H1 (cell line): Measurements from ENCODE around the gene GAGE12J. TPM values are rescaled to one million over a fixed set of nuclear protein-coding genes. Genes with fewer than 3 reads are reported as not detected.
"Not testable (repeated sequence)": the region's sequence is repeated elsewhere in the genome, so short reads cannot be mapped to it uniquely, and the experiment has no call there.

Experiments used
- CTCF ChIA-PET: fragments of 300-600 bp; sonication (Branson Sonifier 250); formaldehyde crosslinking; loops from one replicate; lab custom pipeline; 2021; ENCODE audit not compliant: partially characterized antibody; lab: Charles Lee
- POLR2A ChIA-PET: fragments of 300-600 bp; sonication (Branson Sonifier 250); formaldehyde crosslinking; loops from one replicate; lab custom pipeline; 2021; ENCODE audit warnings: inconsistent platforms; ENCODE audit not compliant: partially characterized antibody; lab: Charles Lee
- DNase-seq, 2 experiments: peaks; one replicate each; pipeline versions ENCODE4 v3.0.0 to v3.0.0-alpha.2; 2010 to 2022; ENCODE audit warnings: low spot score in 2 of 2, low read depth in 1 of 2, mixed read lengths in 1 of 2
- FAIRE-seq: peaks from 2 replicates; lab custom pipeline; 2011; peaks lifted over from hg19 to GRCh38; lab: Jason Lieb, UNC
- H2AFZ ChIP-seq: 2 replicates; pipeline ENCODE4 v1.8.1; 2012; ENCODE audit warnings: low read length, inconsistent platforms
- H2AK5ac ChIP-seq: 2 replicates; pipeline ENCODE4 v1.6.1; 2013; ENCODE audit warnings: low read depth, low read length
- H2BK120ac ChIP-seq: replicated peaks from 2 replicates; pipeline ENCODE3; 2013; ENCODE audit warnings: low read depth, low read length, inconsistent platforms
- H2BK12ac ChIP-seq: 2 replicates; pipeline ENCODE4 v1.6.1; 2013; ENCODE audit warnings: low read depth, low read length
- H2BK15ac ChIP-seq: 2 replicates; pipeline ENCODE4 v1.6.1; 2013; ENCODE audit warnings: low read length
- H2BK20ac ChIP-seq: 2 replicates; pipeline ENCODE4 v1.6.1; 2013; ENCODE audit warnings: low read length
- H2BK5ac ChIP-seq: 2 replicates; pipeline ENCODE4 v1.6.1; 2013; ENCODE audit warnings: low read depth, low read length
- H3K14ac ChIP-seq: 2 replicates; pipeline ENCODE4 v1.6.1; 2013; ENCODE audit warnings: inconsistent platforms; ENCODE audit not compliant: insufficient read length
- H3K18ac ChIP-seq: 2 replicates; pipeline ENCODE4 v1.6.1; 2013; ENCODE audit warnings: low read length; ENCODE audit errors: extremely low read depth
- H3K23ac ChIP-seq: 2 replicates; pipeline ENCODE4 v1.6.1; 2013; ENCODE audit warnings: inconsistent platforms; ENCODE audit not compliant: insufficient read length
- H3K23me2 ChIP-seq: 2 replicates; pipeline ENCODE4 v1.6.1; 2013; ENCODE audit warnings: low read depth, low read length
- H3K27ac ChIP-seq: 2 replicates; pipeline ENCODE4 v1.6.1; 2011; ENCODE audit warnings: low read depth, low read length, inconsistent platforms
- H3K27me3 ChIP-seq, 4 experiments: replicated peaks in 1 of 4; 1 replicate in 1 of 4; 2 replicates in 3 of 4; pipeline versions ENCODE4 v1.6.1 to v1.8.1; 2011 to 2013; ENCODE audit warnings: low read length in 3 of 4, mild to moderate bottlenecking in 3 of 4, inconsistent platforms in 2 of 4, mixed read lengths in 2 of 4, moderate library complexity in 1 of 4; ENCODE audit not compliant: control insufficient read depth in 3 of 4, insufficient read depth in 3 of 4; ENCODE audit errors: extremely low read depth in 1 of 4
- H3K36me3 ChIP-seq, 4 experiments: 2 replicates each; pipeline versions ENCODE4 v1.6.1 to v1.8.1; 2011 to 2013; ENCODE audit warnings: mild to moderate bottlenecking in 4 of 4, low read length in 3 of 4, moderate library complexity in 2 of 4, control low read depth in 1 of 4, inconsistent platforms in 1 of 4; ENCODE audit not compliant: insufficient read depth in 4 of 4, control insufficient read depth in 2 of 4
- H3K4ac ChIP-seq: replicated peaks from 2 replicates; pipeline ENCODE3; 2013; ENCODE audit warnings: low read length, low read depth, mixed read lengths, inconsistent platforms; ENCODE audit not compliant: insufficient read length
- H3K4me1 ChIP-seq, 4 experiments: replicated peaks in 1 of 4; 1 replicate in 1 of 4; 2 replicates in 3 of 4; pipeline versions ENCODE4 v1.6.1 to v1.8.1; 2011 to 2013; ENCODE audit warnings: low read length in 3 of 4, inconsistent platforms in 2 of 4, mixed read lengths in 1 of 4; ENCODE audit not compliant: insufficient read depth in 4 of 4, control insufficient read depth in 3 of 4
- H3K4me2 ChIP-seq, 2 experiments: 2 replicates each; pipeline versions ENCODE4 v1.6.1 to v1.8.1; 2011 to 2013; ENCODE audit warnings: low read depth in 2 of 2, low read length in 2 of 2, control low read depth in 1 of 2, inconsistent platforms in 1 of 2, mild to moderate bottlenecking in 1 of 2; ENCODE audit not compliant: insufficient read depth in 1 of 2
- H3K4me3 ChIP-seq, 4 experiments: fragments of 200-600, 300-600 bp in 1 of 4; sonication (generic), shearing (Covaris generic), sonication (Bioruptor Twin) in 1 of 4; 2 replicates each; pipeline versions ENCODE4 v1.5.1 to v1.8.1; 2011 to 2016; ENCODE audit warnings: low read length in 4 of 4, low read depth in 3 of 4, control low read depth in 2 of 4, inconsistent platforms in 2 of 4, mild to moderate bottlenecking in 2 of 4, mixed read lengths in 1 of 4, moderate library complexity in 1 of 4; ENCODE audit not compliant: insufficient read depth in 2 of 4; ENCODE audit errors: extremely low read depth in 1 of 4
- H3K56ac ChIP-seq: replicated peaks from 2 replicates; pipeline ENCODE3; 2013; ENCODE audit warnings: low read depth, mild to moderate bottlenecking, mixed read lengths, low read length, inconsistent platforms; ENCODE audit not compliant: insufficient read length
- H3K79me1 ChIP-seq: 2 replicates; pipeline ENCODE4 v1.6.1; 2013; ENCODE audit warnings: low read depth, low read length, control low read depth
- H3K79me2 ChIP-seq, 2 experiments: 2 replicates each; pipeline versions ENCODE4 v1.6.1 to v1.8.1; 2012 to 2013; ENCODE audit warnings: low read length in 2 of 2, mild to moderate bottlenecking in 2 of 2, inconsistent platforms in 1 of 2; ENCODE audit not compliant: insufficient read depth in 2 of 2, control insufficient read depth in 1 of 2
- H3K9ac ChIP-seq, 4 experiments: replicated peaks in 1 of 4; 1 replicate in 1 of 4; 2 replicates in 3 of 4; pipeline versions ENCODE4 v1.6.1 to v1.8.1; 2011 to 2013; ENCODE audit warnings: low read depth in 3 of 4, low read length in 3 of 4, control low read depth in 2 of 4, mild to moderate bottlenecking in 2 of 4, moderate library complexity in 2 of 4, inconsistent platforms in 1 of 4; ENCODE audit errors: extremely low read depth in 1 of 4
- H3K9me3 ChIP-seq, 2 experiments: 2 replicates each; pipeline versions ENCODE4 v1.6.1 to v1.8.1; 2012 to 2013; ENCODE audit warnings: mild to moderate bottlenecking in 2 of 2, moderate library complexity in 2 of 2, control low read depth in 1 of 2, inconsistent platforms in 1 of 2, low read depth in 1 of 2, low read length in 1 of 2, mixed read lengths in 1 of 2; ENCODE audit not compliant: insufficient read depth in 2 of 2
- H4K20me1 ChIP-seq, 2 experiments: replicated peaks in 1 of 2; 2 replicates each; pipeline versions ENCODE3 to v1.8.1; 2011 to 2013; ENCODE audit warnings: inconsistent platforms in 2 of 2, low read length in 2 of 2, mild to moderate bottlenecking in 1 of 2; ENCODE audit not compliant: insufficient read depth in 2 of 2, control insufficient read depth in 1 of 2
- H4K5ac ChIP-seq: 2 replicates; pipeline ENCODE4 v1.6.1; 2013; ENCODE audit warnings: low read length, low read depth, mixed read lengths, inconsistent platforms; ENCODE audit not compliant: insufficient read length
- H4K8ac ChIP-seq: 2 replicates; pipeline ENCODE4 v1.8.0; 2013; ENCODE audit warnings: mild to moderate bottlenecking, moderate library complexity, low read length, inconsistent platforms; ENCODE audit not compliant: insufficient read depth; ENCODE audit errors: extremely low read depth
- H4K91ac ChIP-seq: replicated peaks from 2 replicates; pipeline ENCODE3; 2013; ENCODE audit warnings: low read length, mixed read lengths, inconsistent platforms; ENCODE audit not compliant: insufficient read length
- SRF ChIP-seq: IDR thresholded peaks from 2 replicates; pipeline ENCODE4 v1.6.1; 2011; ENCODE audit warnings: mild to moderate bottlenecking, low read depth, low read length, moderate library complexity
- WGBS, 2 experiments: shearing (Covaris generic) in 1 of 2; methylation state at CpG; one replicate each; pipeline versions ENCODE4 v1.1.6 to v1.1.7; 2013 to 2015; ENCODE audit warnings: low lambda C conversion rate in 2 of 2, mixed read lengths in 2 of 2, inconsistent platforms in 1 of 2, low coverage in 1 of 2, missing lambda C conversion rate in 1 of 2; ENCODE audit not compliant: insufficient replicate concordance in 2 of 2, insufficient coverage in 1 of 2, insufficient read length in 1 of 2; ENCODE audit errors: extremely low coverage in 1 of 2, missing lambda C conversion rate in 1 of 2; 5-methylcytosine and 5-hydroxymethylcytosine counted together
- polyA plus RNA-seq, 7 experiments: library from polyadenylated mRNA; depleted of rRNA in 3 of 7; stranded (reverse) in 5 of 7; unstranded in 2 of 7; fragments of >200 nt in 5 of 7; fragments of 200-250 nt in 2 of 7; gene quantifications; 1 replicate in 5 of 7; 2 replicates in 1 of 7; 4 replicates in 1 of 7; pipeline versions ENCODE4 v1.2.1 to v1.2.3, GENCODE V29; 2011 to 2013; ENCODE audit warnings: missing spikeins in 2 of 7, mixed read lengths in 2 of 7
- total RNA-seq: library from RNA; stranded (reverse); fragmentation: NEBNext Ultra II Directional; extraction: Animal tissue kit (Norgen Biotek cat#: 25700); gene quantifications from 2 replicates; pipeline ENCODE4 v1.2.1, GENCODE V29; 2021

Gene GAGE12J
- total and polyA plus RNA-seq, 2 of the 8 experiments (the other 6 are each of a cell fraction or from before 2014, with no cell fraction given): not detected

- Histone ChIP-seq H3K9me3 (no peaks in the 10 kb centered on the region), H3K27me3 (no peaks in the 10 kb centered on the region), H3K27ac (no peak overlapping the region), H4K5ac (no peak overlapping the region), H2BK20ac (no peak overlapping the region), H3K18ac (no peak overlapping the region), H3K9ac (no peak overlapping the region), H3K14ac (no peak overlapping the region), H2BK5ac (no peak overlapping the region), H2BK120ac (no peak overlapping the region), H3K23me2 (no peaks in the 10 kb centered on the region), H3K79me1 (no peaks in the 10 kb centered on the region), H2BK15ac (no peak overlapping the region), H2BK12ac (no peak overlapping the region), H3K23ac (no peak overlapping the region), H3K36me3 (no peaks in the 10 kb centered on the region), H3K4me2 (no peak overlapping the region), H4K91ac (no peak overlapping the region), H2AK5ac (no peak overlapping the region), H4K20me1 (no peaks in the 10 kb centered on the region), H3K4ac (no peak overlapping the region), H2AFZ (no peak overlapping the region), H3K4me1 (peaks cover under 1 to 6% (median 3%) of the 10 kb centered on the region in 4 experiments), H3K4me3 (no peak overlapping the region), H3K56ac (no peak overlapping the region), H3K79me2 (no peaks in the 10 kb centered on the region), H4K8ac (no peak overlapping the region)
- FAIRE-seq: no peak
- CTCF ChIA-PET: no interaction called here
- POLR2A ChIA-PET: no interaction called here
- TF ChIP-seq SRF: no peak
- 74% methylated on average over 4 of the region's 4 CpGs; no CpG with 5 or more reads in 1 of the 2 experiments for WGBS, 2 experiments
- no peak for DNase-seq
These were observed 5.8 kb upstream of the GAGE12J start for GRCh38 chrX:49316085-49316484.

DNA sequence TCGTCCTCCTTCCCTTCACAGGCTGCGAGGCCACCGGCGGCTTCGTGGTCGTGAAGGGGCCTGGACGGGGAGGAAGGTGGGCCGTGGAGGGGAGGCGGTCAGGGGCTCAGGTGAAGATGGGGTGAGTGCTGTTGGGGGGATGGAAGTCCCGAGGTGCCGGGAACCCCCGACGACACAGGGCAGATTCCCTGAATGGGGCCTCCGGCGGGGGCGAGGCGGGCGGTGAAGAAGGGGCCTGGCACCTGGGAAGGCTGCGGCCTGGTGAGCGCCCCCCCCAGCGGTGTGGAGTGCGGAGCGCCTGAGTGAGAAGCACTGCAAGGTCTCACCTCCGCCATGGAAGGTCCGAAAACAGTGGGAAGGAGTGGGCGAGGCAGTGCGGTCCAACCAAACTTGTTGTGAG is 429 bp downstream of the GAGE12J start:
- H2AFZ ChIP-seq, H3K79me1 ChIP-seq, H3K4me3 ChIP-seq, H2AK5ac ChIP-seq, CTCF ChIA-PET, H3K18ac ChIP-seq, H3K14ac ChIP-seq, H3K56ac ChIP-seq, H2BK5ac ChIP-seq, H2BK20ac ChIP-seq, H3K36me3 ChIP-seq, H2BK15ac ChIP-seq, FAIRE-seq, H3K23me2 ChIP-seq, H3K27ac ChIP-seq, H4K5ac ChIP-seq, H2BK12ac ChIP-seq, H3K79me2 ChIP-seq, DNase-seq, H4K8ac ChIP-seq, H3K4me2 ChIP-seq, POLR2A ChIA-PET, H4K20me1 ChIP-seq, H3K23ac ChIP-seq, H3K4me1 ChIP-seq, H4K91ac ChIP-seq, H2BK120ac ChIP-seq, H3K9ac ChIP-seq, H3K27me3 ChIP-seq, H3K9me3 ChIP-seq, H3K4ac ChIP-seq: not testable (repeated sequence)
- WGBS, 2 experiments: no CpG with 5 or more reads among the region's 27 CpGs
